GM21717 (cell line): ENCODE measurements around the gene KCNJ5.

ENCODE experiments used
- ATAC-seq: cut with Tn5 transposase; IDR thresholded peaks from one replicate; pipeline ENCODE4 v1.9.1; 2021; ENCODE audit warnings: mild to moderate bottlenecking, moderate library complexity; ENCODE audit not compliant: unreplicated experiment

KCNJ5 gene

GRCh38 chr11:128893578-128894285, 2.6 kb downstream of the KCNJ5 start:
- ATAC-seq, result peak; percentile 70

- no peak for ATAC-seq
These were observed 3.1 kb downstream of the KCNJ5 start for GRCh38 chr11:128894286-128894681.

GRCh38 chr11:128894685-128895084, 3.5 kb downstream of the KCNJ5 start:
- no peak for ATAC-seq

GRCh38 chr11:128895526-128895925, 4.4 kb downstream of the KCNJ5 start:
- ATAC-seq, result no peak

- no peak for ATAC-seq
These were observed 5.2 kb downstream of the KCNJ5 start for GRCh38 chr11:128896356-128896755.

- ATAC-seq, result no peak
These were observed 6.7 kb downstream of the KCNJ5 start for GRCh38 chr11:128897826-128898225.

- ATAC-seq, result no peak
These were observed 7.6 kb downstream of the KCNJ5 start for GRCh38 chr11:128898580-128899344.

GRCh38 chr11:128900468-128900867, 9.3 kb downstream of the KCNJ5 start:
- ATAC-seq, result no peak

- ATAC-seq, result no peak
These were observed 10.7 kb downstream of the KCNJ5 start for GRCh38 chr11:128901653-128902514.

GRCh38 chr11:128902515-128903066, 11.4 kb downstream of the KCNJ5 start:
- ATAC-seq, result no peak

- ATAC-seq, result no peak
These were observed 12.3 kb downstream of the KCNJ5 start for GRCh38 chr11:128903248-128904061.

GRCh38 chr11:128904303-128904655, 13.1 kb downstream of the KCNJ5 start:
- ATAC-seq, result no peak

- ATAC-seq, result peak; percentile 39
These were observed 13.6 kb downstream of the KCNJ5 start for GRCh38 chr11:128904656-128905344.

GRCh38 chr11:128905345-128906184, 14.4 kb downstream of the KCNJ5 start:
- ATAC-seq, result peak; percentile 44

GRCh38 chr11:128906185-128907050, 15.3 kb downstream of the KCNJ5 start:
- no peak for ATAC-seq

- no peak for ATAC-seq
These were observed 16.4 kb downstream of the KCNJ5 start for GRCh38 chr11:128907585-128907984.

- ATAC-seq, result no peak
These were observed 17.5 kb downstream of the KCNJ5 start for GRCh38 chr11:128908391-128909246.
